Activated CD4-positive, alpha-beta T cell treated with anti-CD3 and anti-CD28 coated beads, Interleukin-2, Interleukin-4, amounts not matched to agents 100 ng/mL and 50 ng/mL, durations not matched to agents 16 hours and 8 hours (primary cell): ENCODE results near the gene ACSM5.

Source experiments
- DNase-seq: peaks from one replicate; pipeline ENCODE4 v3.0.0-alpha.2; 2020; ENCODE audit warnings: low spot score

Gene ACSM5, protein sequence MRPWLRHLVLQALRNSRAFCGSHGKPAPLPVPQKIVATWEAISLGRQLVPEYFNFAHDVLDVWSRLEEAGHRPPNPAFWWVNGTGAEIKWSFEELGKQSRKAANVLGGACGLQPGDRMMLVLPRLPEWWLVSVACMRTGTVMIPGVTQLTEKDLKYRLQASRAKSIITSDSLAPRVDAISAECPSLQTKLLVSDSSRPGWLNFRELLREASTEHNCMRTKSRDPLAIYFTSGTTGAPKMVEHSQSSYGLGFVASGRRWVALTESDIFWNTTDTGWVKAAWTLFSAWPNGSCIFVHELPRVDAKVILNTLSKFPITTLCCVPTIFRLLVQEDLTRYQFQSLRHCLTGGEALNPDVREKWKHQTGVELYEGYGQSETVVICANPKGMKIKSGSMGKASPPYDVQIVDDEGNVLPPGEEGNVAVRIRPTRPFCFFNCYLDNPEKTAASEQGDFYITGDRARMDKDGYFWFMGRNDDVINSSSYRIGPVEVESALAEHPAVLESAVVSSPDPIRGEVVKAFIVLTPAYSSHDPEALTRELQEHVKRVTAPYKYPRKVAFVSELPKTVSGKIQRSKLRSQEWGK

GRCh38 chr16:20409398-20410120, at the start of gene ACSM5:
Gene ACSM5, plus strand, starts transcription at chr16:20409534. Its CDS starts 1,951 bp downstream, at chr16:20411485.
- no peak for DNase-seq

DNA sequence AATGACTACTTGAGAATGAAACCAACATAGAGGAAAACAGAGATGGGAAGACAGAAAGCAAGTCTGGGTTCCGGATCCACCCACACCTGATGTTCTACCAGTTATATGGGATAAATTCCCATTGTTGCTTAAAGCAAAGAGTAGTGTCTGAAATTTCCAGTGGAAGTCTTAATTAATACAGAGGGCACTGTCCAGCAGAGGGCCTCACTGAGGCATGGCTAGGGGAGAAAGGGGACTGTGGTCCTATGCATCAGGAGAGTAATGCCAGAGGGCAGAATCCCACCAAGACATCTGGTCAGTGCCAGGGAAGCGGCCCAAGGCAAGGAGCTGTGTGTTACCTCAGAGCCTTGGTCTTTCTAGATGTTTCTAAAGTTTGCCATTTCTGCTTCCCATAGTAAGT, 49.3 kb upstream of the ACSM5 start:
- no peak for DNase-seq

DNA sequence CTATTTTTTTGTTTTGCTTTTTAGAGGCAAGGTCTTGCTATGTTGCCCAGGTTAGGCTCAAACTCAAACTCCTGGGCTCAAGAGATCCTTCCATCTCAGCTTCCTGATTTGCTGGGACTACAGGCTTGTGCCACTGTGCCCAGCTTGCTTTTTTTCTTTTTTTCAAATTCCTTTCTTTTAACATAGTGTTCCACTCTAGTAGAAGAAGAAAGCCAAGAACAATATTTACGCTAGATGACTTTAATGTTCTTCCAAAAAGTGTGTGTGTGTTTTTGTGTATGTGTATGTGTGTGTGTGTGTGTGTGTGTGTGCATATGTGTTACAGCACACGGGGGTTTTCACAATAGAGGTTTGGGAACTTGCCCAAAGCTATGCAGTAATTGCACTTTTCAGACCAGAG, 46.1 kb upstream of the ACSM5 start:
- DNase-seq, result no peak

GRCh38 chr16:20364051-20364450, 45.3 kb upstream of the ACSM5 start:
- no peak for DNase-seq

- DNase-seq, result no peak
Observed at GRCh38 chr16:20369452-20370054, 39.8 kb upstream of the ACSM5 start.

DNA sequence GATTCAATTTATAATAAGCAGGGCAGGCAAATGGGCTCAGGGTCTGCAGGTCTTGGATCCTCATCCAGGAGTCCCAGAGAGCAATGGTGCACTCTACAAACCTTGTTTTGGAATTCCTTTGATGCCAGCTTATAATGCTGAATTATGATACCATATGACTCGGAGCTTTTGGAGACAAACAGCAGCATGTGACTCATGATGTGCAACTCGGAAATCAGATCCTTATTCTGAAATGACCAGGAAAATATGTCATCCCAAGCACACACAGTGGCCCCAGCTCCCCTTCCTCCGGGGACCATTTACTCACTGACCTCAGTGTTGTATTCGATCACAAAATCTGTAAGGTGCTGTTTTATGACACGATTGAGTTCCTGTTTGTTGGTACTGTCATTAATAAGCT, 36.6 kb upstream of the ACSM5 start:
- no peak for DNase-seq

- no peak for DNase-seq
Observed at GRCh38 chr16:20377181-20377580, 32.2 kb upstream of the ACSM5 start.

GRCh38 chr16:20380782-20381181, 28.6 kb upstream of the ACSM5 start:
- DNase-seq, result no peak

GRCh38 chr16:20382202-20382948, 27.0 kb upstream of the ACSM5 start:
- DNase-seq, result no peak

GRCh38 chr16:20383106-20384029, 26.0 kb upstream of the ACSM5 start:
- peak; percentile 68 for DNase-seq

- DNase-seq, result peak; percentile 57
Observed at GRCh38 chr16:20385844-20386832, 23.2 kb upstream of the ACSM5 start.

DNA sequence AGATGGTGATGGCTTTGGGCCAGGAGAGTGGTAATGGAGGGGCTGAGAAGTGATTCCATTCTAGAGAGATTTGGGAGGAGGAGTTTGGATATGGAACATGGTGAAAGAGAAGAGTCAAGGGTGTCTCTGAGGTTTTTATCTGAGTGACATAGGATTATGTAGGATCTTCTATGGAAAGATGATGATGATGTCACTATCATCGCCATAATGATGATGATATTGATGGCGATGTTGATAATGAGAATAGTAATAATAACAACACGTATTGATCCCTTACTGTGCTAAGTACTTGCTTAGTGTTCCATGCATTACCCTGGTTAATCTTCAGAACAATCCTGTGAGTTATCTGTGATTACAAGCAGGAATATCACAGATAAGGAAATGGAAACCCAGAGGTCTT, 21.4 kb upstream of the ACSM5 start:
- no peak for DNase-seq

- no peak for DNase-seq
Observed at GRCh38 chr16:20388854-20389253, 20.5 kb upstream of the ACSM5 start.

- DNase-seq, result no peak
Observed at GRCh38 chr16:20391045-20391444, 18.3 kb upstream of the ACSM5 start.

DNA sequence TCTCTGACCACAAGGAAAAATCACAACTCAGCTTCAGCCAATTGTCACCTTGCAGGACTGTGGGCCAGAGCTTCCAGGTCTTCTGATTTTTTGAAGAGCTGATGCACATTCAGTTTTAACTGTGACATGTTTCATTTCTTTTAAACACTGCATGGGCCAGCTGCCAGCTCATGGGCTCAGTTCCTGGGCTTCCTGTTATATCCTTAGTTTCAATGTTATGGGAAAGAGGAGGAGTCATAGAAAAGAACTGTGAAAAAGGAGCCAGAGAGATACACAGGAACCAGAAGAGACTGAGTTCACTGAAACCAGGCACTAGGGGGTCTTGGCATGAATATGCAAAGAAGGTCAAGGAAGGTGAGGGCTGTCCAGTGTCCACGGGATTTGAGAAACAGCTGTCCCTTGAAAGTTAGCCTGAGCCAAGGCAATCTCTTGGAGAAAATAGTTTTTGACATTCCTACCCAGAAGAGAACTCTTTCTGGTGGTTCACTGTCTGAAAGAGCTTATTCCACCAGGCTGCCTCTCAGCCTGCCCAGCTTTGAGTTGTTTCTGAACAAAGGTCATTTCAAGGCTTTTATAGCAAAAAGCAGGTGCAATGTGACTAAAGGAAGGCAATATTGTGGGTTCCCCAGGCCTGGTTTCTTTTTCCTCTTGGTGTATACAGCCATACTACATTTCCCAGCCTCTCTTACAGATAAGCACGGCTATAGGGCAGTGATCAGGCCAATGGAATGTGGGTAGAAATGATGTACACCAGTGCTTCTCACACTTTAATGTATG, 15.3 kb upstream of the ACSM5 start:
- no peak for DNase-seq

GRCh38 chr16:20395946-20396345, 13.4 kb upstream of the ACSM5 start:
- DNase-seq, result no peak

DNA sequence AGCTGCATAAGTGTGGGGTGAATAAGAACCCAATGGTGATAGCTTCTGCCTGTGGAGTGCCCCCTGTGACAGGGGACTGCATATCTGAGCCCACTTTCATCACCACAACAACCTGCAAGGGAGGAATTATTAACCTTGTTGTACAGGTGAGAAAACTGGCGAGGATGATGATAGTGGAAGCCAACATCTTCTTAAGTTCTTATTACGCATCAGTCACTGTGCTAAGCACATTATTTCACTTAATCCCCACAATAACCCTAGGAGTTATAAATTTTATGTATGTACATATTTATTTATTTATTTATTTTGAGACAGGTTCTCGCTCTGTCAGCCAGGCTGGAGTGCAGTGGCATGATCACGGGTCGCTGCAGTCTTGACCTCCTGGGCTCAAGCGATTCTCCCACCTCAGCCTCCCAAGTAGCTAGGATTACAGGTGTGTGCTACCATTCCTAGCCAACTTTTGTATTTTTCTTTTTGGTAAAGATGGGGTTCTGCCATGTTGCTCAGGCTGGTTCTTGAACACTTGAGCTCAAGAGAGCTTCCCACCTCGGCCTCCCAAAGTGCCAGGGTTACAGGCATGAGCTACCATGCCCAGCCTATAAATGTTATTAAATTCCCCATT, 12.4 kb upstream of the ACSM5 start:
- DNase-seq, result no peak

DNA sequence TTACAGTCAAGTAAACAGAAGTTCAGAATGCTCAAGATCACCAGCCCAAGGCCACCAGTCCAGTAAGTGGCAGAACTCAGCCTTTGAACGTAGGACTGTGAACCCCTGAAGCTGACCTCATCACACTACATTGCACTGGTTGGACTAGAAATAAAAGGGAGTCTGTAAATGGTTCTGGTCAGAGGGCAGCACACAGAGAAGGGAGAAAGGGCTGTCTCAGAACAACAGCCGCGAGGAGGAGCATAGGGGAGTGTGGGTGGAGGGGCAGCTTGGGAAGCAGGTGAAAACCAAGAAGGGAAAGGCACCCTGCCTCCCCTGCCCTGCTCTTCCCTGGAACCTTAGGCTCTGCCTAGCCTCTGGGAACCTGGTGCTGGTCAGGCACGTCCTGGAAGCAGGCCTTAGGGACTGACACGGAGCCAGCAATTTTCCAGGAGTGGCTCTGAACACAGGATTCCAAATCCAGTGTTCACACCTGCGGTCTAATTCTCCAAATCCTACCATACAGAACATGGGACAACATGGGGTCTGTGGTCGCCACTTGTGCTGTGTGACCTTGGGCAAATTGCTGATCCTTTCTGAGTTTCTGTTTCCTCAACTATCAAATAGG, 11.8 kb upstream of the ACSM5 start:
- DNase-seq, result no peak
